GM18870 (cell line): ENCODE results near the gene ZFP36L2.

Experiments used
- ATAC-seq: cut with Tn5 transposase; IDR thresholded peaks from one replicate; pipeline ENCODE4 v1.9.1; 2021; ENCODE audit warnings: moderate library complexity; ENCODE audit not compliant: unreplicated experiment

ZFP36L2 gene

GRCh38 chr2:43224571-43225092, 1.8 kb downstream of the ZFP36L2 start:
- no peak for ATAC-seq

GRCh38 chr2:43224131-43224570, 2.3 kb downstream of the ZFP36L2 start:
- ATAC-seq = no peak

- ATAC-seq = no peak
These were observed 2.8 kb downstream of the ZFP36L2 start for GRCh38 chr2:43223521-43224001.

- no peak for ATAC-seq
These were observed 3.7 kb downstream of the ZFP36L2 start for GRCh38 chr2:43222475-43223309.

GRCh38 chr2:43221763-43222474, 4.5 kb downstream of the ZFP36L2 start:
- ATAC-seq = no peak

- ATAC-seq = no peak
These were observed 5.2 kb downstream of the ZFP36L2 start for GRCh38 chr2:43221124-43221762.

- no peak for ATAC-seq
These were observed 5.7 kb downstream of the ZFP36L2 start for GRCh38 chr2:43220760-43221123.

- no peak for ATAC-seq
These were observed 6.1 kb downstream of the ZFP36L2 start for GRCh38 chr2:43220229-43220751.

GRCh38 chr2:43219383-43220228, 6.8 kb downstream of the ZFP36L2 start:
- ATAC-seq = peak; percentile 61

- peak; percentile 27 for ATAC-seq
These were observed 7.6 kb downstream of the ZFP36L2 start for GRCh38 chr2:43218702-43219382.

- ATAC-seq = no peak
These were observed 8.2 kb downstream of the ZFP36L2 start for GRCh38 chr2:43218155-43218701.

GRCh38 chr2:43217228-43218154, 8.9 kb downstream of the ZFP36L2 start:
- ATAC-seq = no peak

- no peak for ATAC-seq
These were observed 9.8 kb downstream of the ZFP36L2 start for GRCh38 chr2:43216629-43217028.

GRCh38 chr2:43215673-43216255, 10.6 kb downstream of the ZFP36L2 start:
- no peak for ATAC-seq

GRCh38 chr2:43214253-43214652, 12.2 kb downstream of the ZFP36L2 start:
- no peak for ATAC-seq

- no peak for ATAC-seq
These were observed 13.5 kb downstream of the ZFP36L2 start for GRCh38 chr2:43212931-43213330.

- no peak for ATAC-seq
These were observed 14.1 kb downstream of the ZFP36L2 start for GRCh38 chr2:43212216-43212835.
